SHP77 (cell line): ENCODE data around the gene GUCY2D.

Source experiments
- DNase-seq, 2 experiments: peaks; one replicate each; lab custom pipeline; 2025; lab: John Stamatoyannopoulos, UW

Gene GUCY2D

GRCh38 chr17:8063761-8064534 is 61.5 kb downstream of the GUCY2D start:
- no peak for DNase-seq

GRCh38 chr17:8064561-8065019 is 62.2 kb downstream of the GUCY2D start:
- DNase-seq, result no peak

GRCh38 chr17:8066841-8067775 is 64.7 kb downstream of the GUCY2D start:
- no peak for DNase-seq

DNA sequence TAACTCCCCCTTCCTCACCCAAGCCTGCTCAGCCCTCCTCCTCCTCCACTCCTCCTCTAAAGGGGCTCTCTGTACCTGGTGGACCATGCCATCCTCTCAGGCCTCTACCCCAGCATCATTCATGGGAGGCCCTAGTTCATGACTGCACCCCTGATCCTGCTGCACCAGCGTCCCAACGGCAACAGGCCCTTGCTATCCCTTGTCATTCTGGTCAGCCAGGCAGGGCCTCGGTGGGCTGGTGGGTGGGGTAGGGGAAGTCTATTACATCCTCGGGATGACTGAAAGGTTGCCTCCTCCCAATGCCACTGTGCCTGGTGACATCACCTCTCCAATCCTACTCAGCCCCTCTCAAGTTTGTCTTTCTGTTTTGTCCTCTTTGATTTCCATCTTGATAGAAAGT is 65.4 kb downstream of the GUCY2D start:
- DNase-seq, result no peak

DNA sequence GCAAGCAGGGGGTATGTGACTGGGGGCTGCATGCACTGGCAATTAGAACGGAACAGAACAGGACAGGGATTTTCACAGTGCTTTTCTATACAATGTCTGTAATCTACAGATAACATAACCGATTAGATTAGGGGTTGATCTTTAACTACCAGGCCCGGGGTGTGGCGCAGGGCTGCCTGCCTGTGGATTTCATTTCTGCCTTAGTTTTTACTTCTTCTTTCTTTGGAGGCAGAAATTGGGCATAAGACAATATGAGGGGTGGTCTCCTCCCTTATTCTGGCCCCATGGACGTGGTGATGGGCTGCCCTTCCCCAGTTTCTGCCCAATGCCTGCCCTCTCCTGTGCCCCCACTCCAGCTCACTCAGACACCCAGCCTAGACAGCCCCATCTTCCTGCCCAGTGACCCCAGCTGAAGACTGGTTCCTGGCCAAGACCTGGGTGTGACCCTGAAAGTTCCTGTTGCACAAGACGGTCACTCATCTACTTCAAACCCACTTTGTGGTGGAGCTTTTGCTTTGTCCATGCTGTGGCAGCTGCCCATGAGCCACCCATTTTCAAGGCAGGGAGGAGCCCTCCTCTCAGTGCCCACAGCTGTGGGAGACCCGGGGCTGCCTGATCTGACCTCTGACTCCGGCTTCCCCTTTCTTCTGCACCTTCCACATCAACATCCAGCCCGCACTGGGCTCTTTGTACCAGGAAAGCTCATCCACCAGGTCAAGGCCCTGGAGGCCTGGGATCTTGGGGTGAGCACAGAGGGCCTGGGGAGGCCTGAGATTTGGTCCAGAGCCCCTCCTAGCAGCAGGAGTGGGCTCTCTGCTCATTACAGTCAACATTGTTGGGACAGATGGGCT is 66.5 kb downstream of the GUCY2D start:
- DNase-seq, result no peak

DNA sequence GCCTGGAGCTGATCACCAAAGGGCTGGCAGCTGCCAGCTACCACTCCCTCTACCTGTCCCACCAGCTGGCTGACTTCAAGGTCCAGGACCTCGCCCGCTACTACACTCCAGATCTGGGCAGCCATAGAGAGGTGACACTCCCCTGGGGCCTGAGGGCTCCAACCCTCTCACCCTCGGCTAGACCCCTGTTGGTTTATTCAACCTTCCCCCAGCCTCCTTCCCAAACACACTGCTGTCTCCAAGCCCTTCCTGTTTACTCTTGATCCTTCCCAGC is 67.1 kb downstream of the GUCY2D start:
- DNase-seq, result no peak
